Activated CD4-positive, alpha-beta T cell treated with anti-CD3 and anti-CD28 coated beads, Interleukin-10, Interleukin-2, amounts not matched to agents 100 ng/mL and 50 ng/mL, durations not matched to agents 16 hours and 8 hours (primary cell): ENCODE results near the gene PIN1.
"Not testable (repeated sequence)": the region's sequence is repeated elsewhere in the genome, so short reads cannot be mapped to it uniquely, and the experiment has no call there.

Experiments used
- DNase-seq: peaks from one replicate; pipeline ENCODE4 v3.0.0-alpha.2; 2020

Gene PIN1

GRCh38 chr19:9818734-9819595 lies 16.2 kb upstream of the PIN1 start, which contains the start of gene FBXL12:
Gene FBXL12 (minus strand): TSS chr19:9819079. CDS start chr19:9818813, 266 bp downstream.
- peak; percentile 100 for DNase-seq

GRCh38 chr19:9819596-9819909 lies 15.6 kb upstream of the PIN1 start:
- DNase-seq: no peak

GRCh38 chr19:9820034-9820433 lies 15.1 kb upstream of the PIN1 start:
- not testable (repeated sequence) for DNase-seq

GRCh38 chr19:9823816-9824215 lies 11.3 kb upstream of the PIN1 start:
- DNase-seq: no peak

- DNase-seq: peak; percentile 94
Observed at GRCh38 chr19:9827289-9828238, 7.6 kb upstream of the PIN1 start, which contains the start of gene UBL5. Gene UBL5 (plus strand): TSS chr19:9827918. CDS start chr19:9828338, 420 bp downstream.

GRCh38 chr19:9828551-9829063 lies 6.5 kb upstream of the PIN1 start:
- DNase-seq: no peak

GRCh38 chr19:9834307-9834725 lies 802 bp upstream of the PIN1 start:
- DNase-seq: no peak

- no peak for DNase-seq
Observed at GRCh38 chr19:9835507-9835949, 410 bp downstream of the PIN1 start.

GRCh38 chr19:9836021-9836420 lies 903 bp downstream of the PIN1 start:
- DNase-seq: no peak

- DNase-seq: no peak
Observed at GRCh38 chr19:9838324-9838723, 3.2 kb downstream of the PIN1 start.

- no peak for DNase-seq
Observed at GRCh38 chr19:9839415-9839814, 4.3 kb downstream of the PIN1 start.

- no peak for DNase-seq
Observed at GRCh38 chr19:9842834-9843625, 7.9 kb downstream of the PIN1 start.

- DNase-seq: not testable (repeated sequence)
Observed at GRCh38 chr19:9843626-9844273, 8.6 kb downstream of the PIN1 start.

GRCh38 chr19:9847087-9847671 lies 12.1 kb downstream of the PIN1 start:
- peak; percentile 45 for DNase-seq

GRCh38 chr19:9848060-9848459 lies 12.9 kb downstream of the PIN1 start:
- no peak for DNase-seq

GRCh38 chr19:9848762-9849161 lies 13.6 kb downstream of the PIN1 start:
- no peak for DNase-seq

GRCh38 chr19:9849791-9850190 lies 14.7 kb downstream of the PIN1 start:
- no peak for DNase-seq

- no peak for DNase-seq
Observed at GRCh38 chr19:9850235-9850959, 15.3 kb downstream of the PIN1 start.

GRCh38 chr19:9854282-9854846 lies 19.2 kb downstream of the PIN1 start:
- no peak for DNase-seq

GRCh38 chr19:9856609-9857008 lies 21.5 kb downstream of the PIN1 start:
- no peak for DNase-seq
